Right cardiac atrium (tissue), 5 donors: ENCODE data around the gene MYOM3. TPM values are rescaled to one million over a fixed set of nuclear protein-coding genes. Genes with fewer than 3 reads are reported as not detected.

Experiments used
- ATAC-seq, 2 donors: fragments of 200-7000 bp; cut with Tn5 transposase; one replicate each; pipeline versions ENCODE4 v1.8.0 to v1.9.1; 2020; ENCODE audit warnings: moderate library complexity in 2 of 2, mild to moderate bottlenecking in 1 of 2
- DNase-seq, 3 donors: peaks; one replicate each; pipeline ENCODE4 v3.0.0-alpha.2; 2020
- H3K27ac ChIP-seq: one replicate; pipeline ENCODE4 v1.5.1; 2013; ENCODE audit warnings: mild to moderate bottlenecking, low read length, control low read depth, moderate library complexity
- H3K27me3 ChIP-seq: one replicate; pipeline ENCODE4 v1.6.1; 2013; ENCODE audit not compliant: control insufficient read depth, insufficient read depth
- H3K4me1 ChIP-seq: one replicate; pipeline ENCODE4 v1.6.1; 2013; ENCODE audit warnings: low read length; ENCODE audit not compliant: control insufficient read depth, insufficient read depth
- H3K4me3 ChIP-seq: one replicate; pipeline ENCODE4 v1.5.1; 2013; ENCODE audit warnings: low read length, control low read depth
- H3K9me3 ChIP-seq: one replicate; pipeline ENCODE4 v1.6.1; 2013; ENCODE audit warnings: low read length; ENCODE audit not compliant: control insufficient read depth
- WGBS: extraction: QIAGEN DNeasy Blood & Tissue Kit; methylation state at CpG from one replicate; pipeline ENCODE4 v1.1.7; 2013; 5-methylcytosine and 5-hydroxymethylcytosine counted together
- intact Hi-C, 4 donors: fragments of 100-400 bp; cut with DNase I; formaldehyde crosslinking; loops; one replicate each; pipeline versions ENCODE4 v1.11.0 to v1.14.0; 2022 to 2023
- polyA plus RNA-seq: library from polyadenylated mRNA; stranded (reverse); fragments of 200-250 nt; gene quantifications from one replicate; pipeline ENCODE4 v1.2.3, GENCODE V29; 2013
- total RNA-seq, 4 donors: library from RNA; stranded (reverse); fragmentation: NEBNext Ultra II Directional; extraction: Animal tissue kit (Norgen Biotek cat#: 25700); gene quantifications; one replicate each; pipeline ENCODE4 v1.2.1, GENCODE V29; 2021
- donor health status: healthy with polysubstance abuse.
- donor health status: DM: no; HTN: yes; CAD: no.
- donor health status: DM: no; HTN: no; CAD: no.
- donor health status: DM: no; HTN: yes; CAD: no; lungs with severe emphysema.
- donor health status: DM: yes; HTN: yes; CAD: no.

The MYOM3 gene
- total and polyA plus RNA-seq, 5 donors, result 202 to 292 (median 258) TPM

DNA sequence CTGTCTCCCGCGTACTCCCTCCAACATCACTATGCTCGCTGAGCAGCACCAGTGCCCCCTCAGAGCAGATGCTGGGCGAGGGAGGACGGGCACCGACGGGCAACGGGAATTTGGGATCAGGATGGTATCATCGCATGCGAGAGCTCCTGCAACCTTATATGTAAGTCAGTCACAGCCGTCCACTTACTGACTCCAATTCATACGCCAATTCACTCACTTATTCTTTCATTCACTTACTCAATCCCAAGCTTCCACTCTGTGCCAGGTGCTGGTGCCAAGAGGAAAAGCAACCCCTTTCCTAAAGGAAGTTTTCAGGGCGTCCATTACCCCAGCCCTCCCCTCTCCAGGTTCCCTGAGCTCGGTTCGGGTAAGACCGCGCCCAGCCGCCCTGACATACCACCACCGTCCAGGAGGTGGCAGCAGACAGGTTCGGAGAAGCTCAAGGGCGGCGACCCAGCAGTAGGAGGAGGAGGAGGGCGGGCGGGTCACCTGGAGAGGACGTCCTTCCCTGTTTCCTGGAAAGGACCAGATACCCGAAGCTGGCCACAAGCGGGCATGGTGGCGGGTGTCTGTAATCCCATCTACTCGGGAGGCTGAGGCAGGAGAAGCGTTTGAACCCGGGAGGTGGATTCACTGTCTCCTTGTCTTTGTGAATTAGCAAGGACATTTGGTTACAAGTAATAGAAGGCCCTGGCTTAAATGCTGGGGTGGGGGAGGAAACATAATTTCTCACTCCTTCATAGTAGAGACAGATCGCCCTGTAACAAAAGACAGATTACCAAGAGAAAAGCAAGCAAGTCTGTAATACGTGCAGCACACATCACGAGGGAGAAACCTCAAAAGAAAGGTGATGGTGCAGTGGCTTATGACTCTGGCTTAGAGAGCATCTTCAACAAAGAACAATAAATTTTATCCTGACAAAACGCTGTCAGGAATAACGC, 38.6 kb upstream of the MYOM3 start:
- Histone ChIP-seq H3K4me1 (no peaks in the 10 kb centered on the region), H3K4me3 (no peak overlapping the region), H3K9me3 (no peaks in the 10 kb centered on the region), H3K27ac (no peak overlapping the region), H3K27me3 (no peaks in the 10 kb centered on the region)
- ATAC-seq, result peak; percentile 92 to 93
- peak; percentile 88 to 96 (median 95) for DNase-seq
- 12% methylated on average over 36 of the region's 36 CpGs for WGBS
- intact Hi-C loops, result no loop called here

DNA sequence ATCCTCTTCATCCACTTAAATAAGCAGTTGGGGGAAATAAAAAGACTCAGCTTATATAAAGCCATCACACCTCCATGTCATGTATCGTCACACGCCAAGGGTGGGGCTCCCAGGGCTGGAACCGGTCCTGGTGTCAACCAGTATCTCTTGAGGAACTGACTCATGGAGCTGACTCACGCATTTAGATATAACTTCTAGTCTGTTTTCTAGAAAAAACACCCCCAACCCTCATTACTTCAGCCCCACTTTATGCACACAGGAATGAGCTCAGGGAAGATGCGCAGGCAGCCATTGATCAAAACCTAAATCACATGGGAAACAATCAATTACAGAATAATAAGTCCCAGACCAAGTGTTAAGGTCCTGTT, 37.9 kb upstream of the MYOM3 start:
- DNase-seq (peak; percentile 65 to 69 (median 66)), ATAC-seq (peak; percentile 23 to 83)

DNA sequence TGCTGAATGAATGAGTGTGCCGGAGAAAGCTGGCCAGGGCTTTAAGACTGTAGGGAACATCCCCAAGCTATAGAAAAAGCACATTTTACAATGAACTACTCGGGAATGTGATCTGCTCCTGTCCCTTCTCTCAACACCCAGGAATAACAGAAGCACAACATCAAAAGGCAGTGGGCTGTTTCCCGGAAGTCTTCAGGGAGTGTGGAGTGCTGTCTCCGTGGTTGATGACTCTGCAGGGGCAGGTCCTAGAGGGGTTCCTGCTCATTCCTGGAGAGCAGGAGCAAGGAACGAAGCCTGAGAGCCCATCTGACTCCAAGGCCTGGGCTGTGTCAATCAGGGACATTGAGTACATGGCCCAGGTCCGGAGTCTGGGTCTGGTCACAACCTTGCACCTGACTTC, 35.9 kb upstream of the MYOM3 start:
- H3K4me3 ChIP-seq, result no peak overlapping the region
- no peak for ATAC-seq
- intact Hi-C loops, result no loop called here
- H3K27me3 ChIP-seq, result no peaks in the 10 kb centered on the region
- WGBS, result 65% methylated on average over 6 of the region's 6 CpGs
- H3K9me3 ChIP-seq, result no peaks in the 10 kb centered on the region
- no peak for DNase-seq
- H3K4me1 ChIP-seq, result no peaks in the 10 kb centered on the region
- H3K27ac ChIP-seq, result no peak overlapping the region

More for the DNA sequence above, 37.9 kb upstream of the MYOM3 start:
- no peaks in the 10 kb centered on the region for H3K27me3 ChIP-seq
- H3K4me1 ChIP-seq, result no peaks in the 10 kb centered on the region
- no peak overlapping the region for H3K27ac ChIP-seq
- WGBS, result 32% methylated on average over 5 of the region's 5 CpGs
- no peak overlapping the region for H3K4me3 ChIP-seq
- no peaks in the 10 kb centered on the region for H3K9me3 ChIP-seq
- intact Hi-C loops, result no loop called here

DNA sequence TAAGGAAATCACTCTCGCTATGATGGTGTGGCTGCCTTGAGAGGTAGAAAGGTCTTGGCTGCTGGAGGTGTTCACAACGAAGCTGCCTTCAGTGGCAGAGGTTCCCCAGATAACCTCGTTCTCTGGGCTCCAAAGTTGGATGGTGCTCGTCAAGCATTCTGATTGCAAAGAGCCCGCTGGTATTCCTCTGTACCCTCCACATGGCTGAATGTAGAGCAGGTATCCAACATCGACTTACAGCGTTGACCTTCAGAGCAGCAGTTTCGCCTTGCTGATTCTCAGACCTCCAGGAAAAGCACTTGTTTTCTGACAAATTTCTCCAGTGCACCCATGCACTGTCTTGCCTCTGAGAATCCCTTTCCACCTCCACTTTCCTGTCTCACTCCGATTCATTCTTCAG, 35.3 kb upstream of the MYOM3 start:
- ATAC-seq, result no peak

DNA sequence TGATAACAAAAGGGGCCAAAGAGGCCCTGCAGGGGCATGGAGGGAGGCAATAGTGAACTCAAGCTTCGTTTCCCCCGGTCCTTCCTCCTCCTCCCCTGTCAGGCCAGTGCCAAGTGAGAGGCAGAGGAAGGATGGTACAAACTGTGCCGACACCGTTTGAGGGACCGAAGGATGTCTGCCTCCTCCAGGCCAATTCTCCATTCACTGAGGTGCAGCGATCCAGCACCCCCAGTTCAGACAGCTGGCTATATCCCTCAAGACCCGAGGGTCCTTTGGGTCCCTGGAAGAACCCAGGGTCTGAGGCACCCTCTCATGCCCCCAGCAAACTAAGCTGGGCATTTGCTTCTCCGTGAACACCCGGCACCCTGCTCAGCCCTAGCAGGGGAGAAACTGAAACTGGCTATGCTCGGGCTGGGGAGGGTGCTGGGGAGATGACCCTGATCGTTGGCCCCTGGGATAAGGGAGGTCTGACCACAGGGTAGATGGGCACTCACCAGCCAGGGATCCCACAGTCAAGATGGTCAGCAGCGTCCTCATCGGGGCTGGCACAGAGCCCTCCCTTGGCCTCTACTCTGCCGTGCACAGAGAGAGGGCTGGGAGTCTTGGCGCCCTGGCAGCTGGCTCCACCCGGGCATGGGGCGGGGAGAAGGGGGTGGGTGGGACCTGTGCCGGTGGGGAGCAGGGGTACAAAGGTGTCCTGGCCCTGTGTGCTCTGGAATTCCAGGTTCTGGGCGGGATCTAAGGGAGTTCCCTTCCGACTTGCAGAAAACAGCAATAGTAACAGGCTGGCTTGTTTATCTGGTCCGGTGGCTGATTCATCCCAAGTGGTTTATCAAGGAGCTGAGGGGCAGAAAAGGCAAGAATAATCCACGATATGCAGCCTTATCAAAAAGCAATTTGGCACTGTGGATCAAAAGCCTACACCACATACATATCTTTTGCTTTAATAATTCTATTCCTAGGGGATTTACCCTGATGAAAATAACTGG, 30.9 kb upstream of the MYOM3 start, which contains the start of gene IL22RA1:
IL22RA1 (minus strand) TSS at position 595 of the 989 bp plus-strand sequence; CDS start at position 537, 58 bp downstream.
- intact Hi-C loops, result no loop called here
- peak within 1 kb of the TSS; percentile 27 for H3K4me3 ChIP-seq
- H3K9me3 ChIP-seq, result no peaks in the 10 kb centered on the region
- no peaks in the 10 kb centered on the region for H3K27me3 ChIP-seq
- ATAC-seq (peak; percentile 71 to 75), DNase-seq (peak; percentile 37 to 75 (median 70))
- H3K4me1 ChIP-seq, result no peaks in the 10 kb centered on the region
- 39% methylated on average over 22 of the region's 22 CpGs for WGBS
- no peak within 1 kb of the TSS for H3K27ac ChIP-seq

More for the DNA sequence above, 35.3 kb upstream of the MYOM3 start:
- Histone ChIP-seq H3K4me1 (no peaks in the 10 kb centered on the region), H3K27me3 (no peaks in the 10 kb centered on the region), H3K9me3 (no peaks in the 10 kb centered on the region), H3K4me3 (no peak overlapping the region), H3K27ac (no peak overlapping the region)
- intact Hi-C loops, result no loop called here
- 85% methylated on average over 9 of the region's 9 CpGs for WGBS
- no peak for DNase-seq

DNA sequence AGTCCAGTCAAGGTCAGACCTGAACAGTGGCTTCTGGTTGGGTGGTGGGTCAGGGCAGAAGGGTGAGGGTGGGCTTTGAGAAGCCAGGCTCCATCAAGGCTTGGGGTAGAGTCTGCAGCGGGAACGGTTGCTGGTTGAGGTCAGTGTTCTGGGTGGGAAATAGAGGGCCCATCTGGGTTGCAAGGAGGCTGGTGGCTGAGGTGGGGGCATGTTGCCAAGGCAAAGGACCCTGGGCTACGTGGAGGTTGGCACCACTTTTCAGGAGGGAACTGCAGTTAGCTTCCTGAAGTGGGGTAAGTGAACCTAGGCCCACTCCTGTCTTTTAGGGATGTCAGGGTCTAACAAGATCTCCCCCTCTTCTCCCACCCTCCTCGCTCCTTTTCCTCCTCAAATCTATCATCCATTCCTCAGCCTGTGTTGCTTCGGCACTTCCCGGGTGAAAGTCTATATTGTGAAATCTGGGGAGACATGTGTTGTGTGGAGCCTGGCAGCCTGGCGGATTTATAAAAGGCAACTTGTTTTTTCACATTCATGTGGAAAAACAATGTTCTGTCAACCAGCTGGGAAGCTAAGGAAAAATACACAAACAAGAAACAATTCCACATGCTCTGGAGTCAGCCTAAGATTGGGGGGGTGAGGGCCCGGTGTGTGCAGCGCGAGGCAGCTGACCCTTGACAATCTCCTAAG, 29.5 kb upstream of the MYOM3 start:
- Histone ChIP-seq H3K9me3 (no peaks in the 10 kb centered on the region), H3K27ac (no peak overlapping the region), H3K27me3 (no peaks in the 10 kb centered on the region), H3K4me1 (no peaks in the 10 kb centered on the region), H3K4me3 (no peak overlapping the region)
- intact Hi-C loops, result no loop called here
- no peak for ATAC-seq
- no peak for DNase-seq
- 86% methylated on average over 10 of the region's 10 CpGs for WGBS

DNA sequence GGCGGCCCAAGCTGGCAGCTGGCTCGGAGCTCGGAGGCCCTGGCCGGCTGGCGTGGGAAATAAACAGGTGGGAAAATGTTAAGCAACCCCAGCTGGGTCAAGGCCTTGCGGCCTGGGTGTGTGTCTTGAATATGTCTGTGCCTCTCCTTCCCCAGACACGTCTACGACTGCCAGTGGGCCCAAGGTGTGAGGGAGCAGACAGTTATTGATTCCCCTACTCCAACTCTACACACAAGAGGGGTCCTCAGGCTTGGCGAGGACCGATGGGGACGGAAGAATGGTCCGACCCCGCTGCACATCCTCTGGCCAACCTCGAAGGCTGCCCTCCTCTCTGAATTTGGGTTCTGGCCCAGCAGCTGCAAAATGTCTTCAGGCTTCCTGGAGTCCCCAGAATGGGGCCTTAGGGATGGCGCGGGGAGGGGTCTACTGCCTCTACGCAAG, 28.8 kb upstream of the MYOM3 start:
- DNase-seq, result no peak
- Histone ChIP-seq H3K9me3 (no peaks in the 10 kb centered on the region), H3K27me3 (no peaks in the 10 kb centered on the region), H3K4me3 (no peak overlapping the region), H3K27ac (no peak overlapping the region), H3K4me1 (no peaks in the 10 kb centered on the region)
- WGBS, result 89% methylated on average over 17 of the region's 17 CpGs
- ATAC-seq, result no peak
- intact Hi-C loops, result no loop called here

DNA sequence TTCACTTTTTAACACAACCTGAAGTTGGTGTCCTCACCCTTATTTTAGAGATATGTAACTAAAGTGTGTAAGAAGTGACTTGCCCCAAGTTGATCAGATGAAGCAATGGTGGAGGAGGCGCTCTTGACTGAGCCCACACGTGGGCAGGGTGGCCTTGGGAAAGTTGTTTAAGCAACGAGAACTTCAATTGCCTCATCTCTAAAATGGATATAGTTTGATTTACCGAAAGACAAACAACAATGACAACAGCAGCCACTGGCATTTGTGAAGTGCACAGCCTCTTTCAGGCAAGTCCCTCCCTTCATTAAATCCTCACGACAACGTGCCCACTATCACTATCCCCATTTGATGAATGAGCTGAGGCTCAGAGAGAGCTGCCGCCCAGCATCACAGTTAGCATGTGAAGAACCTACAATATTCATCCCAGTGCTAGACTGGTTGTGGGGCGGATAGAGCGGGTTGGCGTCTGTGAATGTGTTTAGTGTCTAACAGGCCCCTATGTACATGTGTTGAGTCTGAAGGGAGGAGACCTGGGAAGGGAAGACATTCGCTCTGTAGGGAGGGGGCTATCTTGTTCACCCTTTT, 28.0 kb upstream of the MYOM3 start:
- Histone ChIP-seq H3K9me3 (no peaks in the 10 kb centered on the region), H3K27me3 (no peaks in the 10 kb centered on the region), H3K4me1 (no peaks in the 10 kb centered on the region), H3K4me3 (no peak overlapping the region), H3K27ac (no peak overlapping the region)
- no peak for ATAC-seq
- intact Hi-C loops, result no loop called here
- 86% methylated on average over 11 of the region's 11 CpGs for WGBS
- DNase-seq, result no peak

DNA sequence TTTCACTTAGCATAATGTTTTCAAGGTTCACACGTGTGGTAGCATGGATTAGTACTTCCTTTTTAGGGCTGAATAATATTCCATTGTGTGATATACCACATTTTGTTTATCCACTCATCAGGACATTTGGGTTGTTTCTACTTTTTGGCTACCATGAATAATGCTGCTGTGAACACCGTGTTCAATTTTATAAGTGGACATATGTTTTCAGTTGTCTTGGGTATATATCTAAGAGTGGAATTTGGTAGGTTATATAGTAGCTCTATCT, 27.2 kb upstream of the MYOM3 start:
- no peaks in the 10 kb centered on the region for H3K27me3 ChIP-seq
- ATAC-seq, result no peak

DNA sequence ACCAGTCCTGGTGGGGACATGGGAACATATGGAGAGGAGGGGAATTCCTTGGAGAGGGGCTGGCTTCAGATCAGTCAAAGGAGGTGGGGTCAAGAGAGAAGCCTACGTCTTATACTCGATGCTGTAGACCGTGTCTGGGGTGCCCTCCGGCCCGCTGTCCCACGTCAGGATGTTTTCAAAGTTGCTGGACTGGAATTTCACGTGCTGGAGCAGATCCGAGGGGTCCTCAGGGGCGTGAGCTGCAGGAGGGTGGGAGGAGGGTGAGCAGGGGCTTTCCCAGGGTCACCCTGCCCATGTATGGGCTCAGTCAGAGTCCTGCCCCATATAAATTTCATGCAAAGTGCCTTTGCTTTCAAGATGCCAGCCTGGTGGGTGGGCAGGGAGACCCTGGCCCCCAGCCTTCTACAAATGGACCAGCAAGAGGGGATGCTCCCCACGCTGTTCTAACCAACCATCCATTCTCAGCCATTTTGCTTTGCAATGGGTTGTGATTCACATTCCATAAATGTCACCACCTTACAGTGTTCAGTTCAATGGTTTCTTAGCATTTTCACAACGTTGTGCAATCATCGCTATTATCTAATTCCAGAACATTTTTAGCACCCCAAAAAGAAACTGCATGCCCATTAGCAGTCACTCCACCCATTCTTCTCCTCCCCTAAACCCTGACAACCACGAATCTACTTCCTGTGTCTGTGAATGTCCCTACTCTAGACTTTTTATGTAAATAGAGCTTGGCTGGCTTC, 26.7 kb upstream of the MYOM3 start:
- no peaks in the 10 kb centered on the region for H3K27me3 ChIP-seq
- H3K27ac ChIP-seq, result no peak overlapping the region
- intact Hi-C loops, result no loop called here
- no peaks in the 10 kb centered on the region for H3K9me3 ChIP-seq
- no peaks in the 10 kb centered on the region for H3K4me1 ChIP-seq
- no peak overlapping the region for H3K4me3 ChIP-seq
- DNase-seq, result no peak
- ATAC-seq, result no peak
- WGBS, result 65% methylated on average over 13 of the region's 13 CpGs

More for the DNA sequence above, 27.2 kb upstream of the MYOM3 start:
- no peaks in the 10 kb centered on the region for H3K9me3 ChIP-seq
- H3K27ac ChIP-seq, result no peak overlapping the region
- no peak overlapping the region for H3K4me3 ChIP-seq
- H3K4me1 ChIP-seq, result no peaks in the 10 kb centered on the region
- intact Hi-C loops, result no loop called here
- DNase-seq, result no peak
- WGBS, result 77% methylated on average over 2 of the region's 2 CpGs
